BJ (cell line): Measurements from ENCODE around the gene PPP1R14D. TPM values are rescaled to one million over a fixed set of nuclear protein-coding genes. Genes with fewer than 3 reads are reported as not detected.

Source experiments
- CTCF ChIA-PET: fragments of 350-600 bp; formaldehyde crosslinking; extraction: SDS; loops from one replicate; lab custom pipeline; 2021; ENCODE audit warnings: antibody characterized with exemption, inconsistent platforms; lab: Yijun Ruan, JAX
- POLR2A ChIA-PET: fragments of 300-600 bp; sonication (Branson Sonifier 250); formaldehyde crosslinking; extraction: SDS; loops from one replicate; lab custom pipeline; 2021; ENCODE audit warnings: antibody characterized with exemption; lab: Charles Lee
- DNase-seq: peaks from one replicate; pipeline ENCODE4 v3.0.0-alpha.2; 2011; ENCODE audit warnings: low read depth
- H3K27me3 ChIP-seq: 2 replicates; pipeline ENCODE4 v1.6.0; 2011; ENCODE audit warnings: low read length; ENCODE audit not compliant: control insufficient read depth, insufficient read depth
- H3K36me3 ChIP-seq: 2 replicates; pipeline ENCODE4 v1.5.1; 2011; ENCODE audit warnings: low read length; ENCODE audit not compliant: control insufficient read depth, insufficient read depth
- H3K4me3 ChIP-seq: 2 replicates; pipeline ENCODE4 v1.5.1; 2011; ENCODE audit warnings: low read depth, mild to moderate bottlenecking, control low read depth, low read length
- polyA plus RNA-seq: library from polyadenylated mRNA; depleted of rRNA; stranded (reverse); fragments of >200 nt; gene quantifications from 2 replicates; pipeline ENCODE4 v1.2.3, GENCODE V29; 2011
- TF ChIP-seq, protein P1 (sequence below): IDR thresholded peaks from 2 replicates; pipeline ENCODE4 v1.5.1; 2011; ENCODE audit warnings: low read depth, mild to moderate bottlenecking, control low read depth, inconsistent platforms, low read length, moderate library complexity; ENCODE audit not compliant: insufficient read depth

Gene PPP1R14D
- polyA plus RNA-seq, 1 experiment = not detected

- no peak overlapping the region for H3K4me3 ChIP-seq
- TF ChIP-seq, protein P1, sequence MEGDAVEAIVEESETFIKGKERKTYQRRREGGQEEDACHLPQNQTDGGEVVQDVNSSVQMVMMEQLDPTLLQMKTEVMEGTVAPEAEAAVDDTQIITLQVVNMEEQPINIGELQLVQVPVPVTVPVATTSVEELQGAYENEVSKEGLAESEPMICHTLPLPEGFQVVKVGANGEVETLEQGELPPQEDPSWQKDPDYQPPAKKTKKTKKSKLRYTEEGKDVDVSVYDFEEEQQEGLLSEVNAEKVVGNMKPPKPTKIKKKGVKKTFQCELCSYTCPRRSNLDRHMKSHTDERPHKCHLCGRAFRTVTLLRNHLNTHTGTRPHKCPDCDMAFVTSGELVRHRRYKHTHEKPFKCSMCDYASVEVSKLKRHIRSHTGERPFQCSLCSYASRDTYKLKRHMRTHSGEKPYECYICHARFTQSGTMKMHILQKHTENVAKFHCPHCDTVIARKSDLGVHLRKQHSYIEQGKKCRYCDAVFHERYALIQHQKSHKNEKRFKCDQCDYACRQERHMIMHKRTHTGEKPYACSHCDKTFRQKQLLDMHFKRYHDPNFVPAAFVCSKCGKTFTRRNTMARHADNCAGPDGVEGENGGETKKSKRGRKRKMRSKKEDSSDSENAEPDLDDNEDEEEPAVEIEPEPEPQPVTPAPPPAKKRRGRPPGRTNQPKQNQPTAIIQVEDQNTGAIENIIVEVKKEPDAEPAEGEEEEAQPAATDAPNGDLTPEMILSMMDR = no peak
- no peak for DNase-seq
- H3K27me3 ChIP-seq = no peaks in the 10 kb centered on the region
- CTCF ChIA-PET = no interaction called here
- POLR2A ChIA-PET = no interaction called here
- H3K36me3 ChIP-seq = no peaks in the 10 kb centered on the region
These were observed 39.4 kb downstream of the PPP1R14D start for GRCh38 chr15:40789119-40789518.

GRCh38 chr15:40787991-40788390 is 40.5 kb downstream of the PPP1R14D start:
- DNase-seq = no peak
- Histone ChIP-seq H3K36me3 (no peaks in the 10 kb centered on the region), H3K27me3 (no peaks in the 10 kb centered on the region), H3K4me3 (no peak overlapping the region)
- ChIA-PET CTCF (interaction anchor here (1.8 kb wide), 1 partner anchor 70 kb away, joined by 6 read pairs; no protein-coding TSS in a partner anchor), POLR2A (no interaction called here)
- TF ChIP-seq, protein P1 = no peak

DNA sequence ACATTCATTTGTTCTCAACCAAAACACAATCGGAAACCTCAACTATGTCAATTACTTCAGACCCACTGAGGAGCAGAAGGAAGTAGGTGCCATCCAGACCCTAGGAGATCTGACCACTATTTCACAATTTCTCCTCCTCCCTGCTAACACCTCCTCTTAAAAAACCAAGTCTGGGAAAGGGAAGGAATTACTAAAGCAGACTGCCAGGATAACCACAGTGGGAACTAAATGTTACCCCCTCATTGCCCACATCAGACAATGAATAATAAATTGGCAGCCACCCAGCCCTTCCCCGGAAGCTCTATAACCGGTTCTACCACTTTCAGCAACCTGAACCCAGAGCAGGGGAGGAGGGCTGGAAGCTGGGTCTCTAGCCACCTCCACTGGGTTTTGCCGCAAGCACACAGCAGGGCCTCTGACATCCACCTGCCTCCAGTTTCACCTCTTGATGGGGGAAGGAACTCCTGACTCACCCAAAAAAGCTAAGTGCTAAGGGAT is 41.1 kb downstream of the PPP1R14D start:
- DNase-seq = no peak
- H3K36me3 ChIP-seq = no peaks in the 10 kb centered on the region
- H3K4me3 ChIP-seq = no peak overlapping the region
- ChIA-PET POLR2A (no interaction called here), CTCF (interaction anchor here (1.8 kb wide), 1 partner anchor 70 kb away, joined by 6 read pairs; no protein-coding TSS in a partner anchor)
- H3K27me3 ChIP-seq = no peaks in the 10 kb centered on the region
- TF ChIP-seq, protein P1 = no peak

DNA sequence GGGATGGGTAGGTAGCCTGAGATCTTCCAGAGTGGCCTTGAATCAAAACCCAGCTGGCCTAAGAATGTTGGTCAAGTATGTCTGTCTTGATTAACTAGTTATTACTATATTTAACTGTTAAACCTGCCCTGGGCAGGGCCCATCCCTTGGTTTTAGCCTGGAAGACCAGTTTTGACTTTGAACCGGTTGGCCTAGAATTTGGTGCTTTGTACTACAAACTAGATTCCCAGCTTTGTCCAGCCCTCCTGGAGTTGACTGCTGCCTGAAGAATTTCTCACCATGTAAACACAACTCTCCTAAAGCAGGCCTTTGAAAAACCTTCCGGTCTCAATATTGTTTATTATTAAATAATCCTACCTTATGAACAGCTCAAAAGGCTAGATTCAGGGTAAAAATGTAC is 42.7 kb downstream of the PPP1R14D start:
- ChIA-PET POLR2A (no interaction called here), CTCF (interaction anchor here (1.1 to 1.3 kb wide), 3 partner anchors 9 to 107 kb away, joined by 3 read pairs; no protein-coding TSS in a partner anchor)
- Histone ChIP-seq H3K36me3 (no peaks in the 10 kb centered on the region), H3K4me3 (no peak overlapping the region), H3K27me3 (no peaks in the 10 kb centered on the region)
- TF ChIP-seq, protein P1 = no peak
- no peak for DNase-seq

- TF ChIP-seq, protein P1 = no peak
- POLR2A ChIA-PET = no interaction called here
- H3K4me3 ChIP-seq = no peak overlapping the region
- H3K27me3 ChIP-seq = no peaks in the 10 kb centered on the region
- DNase-seq = no peak
- H3K36me3 ChIP-seq = no peaks in the 10 kb centered on the region
- CTCF ChIA-PET = interaction anchor here (1.1 to 1.3 kb wide), 4 partner anchors 13 to 106 kb away, joined by 3 to 4 read pairs (median 4); partner anchors contain the start of gene GCHFR
These were observed 43.3 kb downstream of the PPP1R14D start for GRCh38 chr15:40785164-40785563.
